Mucosa of stomach (tissue), 1 donor: ENCODE results near the gene OSBPL10.

ENCODE experiments used
- H3K27me3 ChIP-seq: one replicate; pipeline ENCODE4 v1.7.0; 2013; ENCODE audit warnings: mild to moderate bottlenecking, low read length; ENCODE audit not compliant: control insufficient read depth, insufficient read depth
- H3K36me3 ChIP-seq: one replicate; pipeline ENCODE4 v1.7.0; 2013; ENCODE audit warnings: low read length; ENCODE audit not compliant: control insufficient read depth, insufficient read depth
- H3K4me1 ChIP-seq: one replicate; pipeline ENCODE4 v1.7.0; 2013; ENCODE audit warnings: mild to moderate bottlenecking, low read length; ENCODE audit not compliant: control insufficient read depth, insufficient read depth
- H3K4me3 ChIP-seq: one replicate; pipeline ENCODE4 v1.7.0; 2013; ENCODE audit warnings: low read length
- H3K9ac ChIP-seq: one replicate; pipeline ENCODE4 v1.7.0; 2013; ENCODE audit warnings: mild to moderate bottlenecking, low read length, moderate library complexity
- H3K9me3 ChIP-seq: one replicate; pipeline ENCODE4 v1.7.0; 2013; ENCODE audit warnings: mild to moderate bottlenecking, low read length, moderate library complexity; ENCODE audit not compliant: control insufficient read depth
- donor health status: Pancreatic carcinoma.

OSBPL10 gene

GRCh38 chr3:31634476-31634875 is 346.6 kb downstream of the OSBPL10 start:
- no peak overlapping the region for H3K9ac ChIP-seq
- H3K36me3 ChIP-seq = peaks cover 4% of the 10 kb centered on the region
- H3K4me3 ChIP-seq = no peak overlapping the region
- no peaks in the 10 kb centered on the region for H3K4me1 ChIP-seq
- no peaks in the 10 kb centered on the region for H3K9me3 ChIP-seq
- H3K27me3 ChIP-seq = no peaks in the 10 kb centered on the region

- Histone ChIP-seq H3K36me3 (peaks cover 4% of the 10 kb centered on the region), H3K4me1 (no peaks in the 10 kb centered on the region), H3K9ac (no peak overlapping the region), H3K27me3 (no peaks in the 10 kb centered on the region), H3K9me3 (no peaks in the 10 kb centered on the region), H3K4me3 (no peak overlapping the region)
Measured at GRCh38 chr3:31629054-31629453, 352.0 kb downstream of the OSBPL10 start.

- no peak overlapping the region for H3K9ac ChIP-seq
- H3K9me3 ChIP-seq = no peaks in the 10 kb centered on the region
- H3K27me3 ChIP-seq = no peaks in the 10 kb centered on the region
- H3K36me3 ChIP-seq = peaks cover 4% of the 10 kb centered on the region
- no peaks in the 10 kb centered on the region for H3K4me1 ChIP-seq
- H3K4me3 ChIP-seq = no peak overlapping the region
Measured at GRCh38 chr3:31625358-31625757, 355.7 kb downstream of the OSBPL10 start.

GRCh38 chr3:31624083-31624709 is 356.9 kb downstream of the OSBPL10 start:
- Histone ChIP-seq H3K4me3 (no peak overlapping the region), H3K9me3 (no peaks in the 10 kb centered on the region), H3K4me1 (no peaks in the 10 kb centered on the region), H3K9ac (no peak overlapping the region), H3K27me3 (no peaks in the 10 kb centered on the region), H3K36me3 (no peaks in the 10 kb centered on the region)

GRCh38 chr3:31622636-31623288 is 358.3 kb downstream of the OSBPL10 start:
- H3K4me3 ChIP-seq = no peak overlapping the region
- H3K27me3 ChIP-seq = no peaks in the 10 kb centered on the region
- no peak overlapping the region for H3K9ac ChIP-seq
- no peaks in the 10 kb centered on the region for H3K4me1 ChIP-seq
- H3K36me3 ChIP-seq = no peaks in the 10 kb centered on the region
- no peaks in the 10 kb centered on the region for H3K9me3 ChIP-seq

- Histone ChIP-seq H3K9me3 (no peaks in the 10 kb centered on the region), H3K27me3 (no peaks in the 10 kb centered on the region), H3K9ac (no peak overlapping the region), H3K4me3 (no peak overlapping the region), H3K4me1 (no peaks in the 10 kb centered on the region), H3K36me3 (no peaks in the 10 kb centered on the region)
Measured at GRCh38 chr3:31621314-31621713, 359.7 kb downstream of the OSBPL10 start.

- no peaks in the 10 kb centered on the region for H3K4me1 ChIP-seq
- H3K4me3 ChIP-seq = no peak overlapping the region
- H3K9me3 ChIP-seq = no peaks in the 10 kb centered on the region
- H3K9ac ChIP-seq = no peak overlapping the region
- H3K36me3 ChIP-seq = no peaks in the 10 kb centered on the region
- H3K27me3 ChIP-seq = no peaks in the 10 kb centered on the region
Measured at GRCh38 chr3:31620656-31621055, 360.4 kb downstream of the OSBPL10 start.

GRCh38 chr3:31616711-31617110 is 364.4 kb downstream of the OSBPL10 start:
- Histone ChIP-seq H3K4me1 (peaks cover 6% of the 10 kb centered on the region), H3K27me3 (no peaks in the 10 kb centered on the region), H3K9me3 (no peaks in the 10 kb centered on the region), H3K4me3 (no peak overlapping the region), H3K36me3 (no peaks in the 10 kb centered on the region), H3K9ac (no peak overlapping the region)

GRCh38 chr3:31615071-31615875 is 365.8 kb downstream of the OSBPL10 start:
- Histone ChIP-seq H3K27me3 (no peaks in the 10 kb centered on the region), H3K36me3 (no peaks in the 10 kb centered on the region), H3K9ac (no peak overlapping the region), H3K9me3 (no peaks in the 10 kb centered on the region), H3K4me3 (no peak overlapping the region), H3K4me1 (peaks cover 6% of the 10 kb centered on the region)

GRCh38 chr3:31614162-31614921 is 366.7 kb downstream of the OSBPL10 start:
- peaks cover 6% of the 10 kb centered on the region for H3K4me1 ChIP-seq
- no peaks in the 10 kb centered on the region for H3K36me3 ChIP-seq
- no peak overlapping the region for H3K9ac ChIP-seq
- H3K9me3 ChIP-seq = no peaks in the 10 kb centered on the region
- no peaks in the 10 kb centered on the region for H3K27me3 ChIP-seq
- no peak overlapping the region for H3K4me3 ChIP-seq

- H3K27me3 ChIP-seq = no peaks in the 10 kb centered on the region
- H3K9ac ChIP-seq = no peak overlapping the region
- no peaks in the 10 kb centered on the region for H3K9me3 ChIP-seq
- H3K36me3 ChIP-seq = no peaks in the 10 kb centered on the region
- no peak overlapping the region for H3K4me3 ChIP-seq
- peaks cover 6% of the 10 kb centered on the region for H3K4me1 ChIP-seq
Measured at GRCh38 chr3:31613654-31614053, 367.4 kb downstream of the OSBPL10 start.

- no peak overlapping the region for H3K9ac ChIP-seq
- no peaks in the 10 kb centered on the region for H3K36me3 ChIP-seq
- no peaks in the 10 kb centered on the region for H3K27me3 ChIP-seq
- peaks cover 6% of the 10 kb centered on the region for H3K4me1 ChIP-seq
- H3K4me3 ChIP-seq = no peak overlapping the region
- no peaks in the 10 kb centered on the region for H3K9me3 ChIP-seq
Measured at GRCh38 chr3:31613177-31613576, 367.9 kb downstream of the OSBPL10 start.
